WTC11 (cell line): ENCODE measurements around the gene BEST4. TPM values are rescaled to one million over a fixed set of nuclear protein-coding genes. Genes with fewer than 3 reads are reported as not detected.

ENCODE experiments used
- ATAC-seq: fragments of 200-7000 bp; cut with Tn5 transposase; 2 replicates; pipeline ENCODE4 v1.10.0; 2021; ENCODE audit warnings: mild to moderate bottlenecking, moderate library complexity
- CTCF ChIA-PET: fragments of 300-600 bp; sonication (Branson Sonifier 250); formaldehyde crosslinking; loops from one replicate; lab custom pipeline; 2021; ENCODE audit warnings: antibody characterized with exemption; lab: Charles Lee
- POLR2A ChIA-PET: fragments of 350-600 bp; sonication (Branson Sonifier 250); formaldehyde crosslinking; loops from one replicate; lab custom pipeline; 2021; ENCODE audit warnings: antibody characterized with exemption; lab: Charles Lee
- DNase-seq: peaks from one replicate; pipeline ENCODE4 v3.0.0; 2021; ENCODE audit warnings: low spot score
- H3K27ac Mint-ChIP-seq: 2 replicates; pipeline ENCODE4 v1.8.0; 2021; ENCODE audit warnings: mixed read lengths
- H3K27me3 Mint-ChIP-seq: 2 replicates; pipeline ENCODE4 v1.8.0; 2021; ENCODE audit warnings: low read depth, mild to moderate bottlenecking, moderate library complexity, mixed read lengths
- H3K36me3 Mint-ChIP-seq: 2 replicates; pipeline ENCODE4 v1.8.0; 2021; ENCODE audit warnings: mixed read lengths
- H3K4me1 Mint-ChIP-seq: 2 replicates; pipeline ENCODE4 v1.8.0; 2022; ENCODE audit warnings: mixed read lengths
- H3K4me3 Mint-ChIP-seq: 2 replicates; pipeline ENCODE4 v1.8.0; 2021; ENCODE audit warnings: mild to moderate bottlenecking, moderate library complexity, mixed read lengths
- H3K9me3 Mint-ChIP-seq: 2 replicates; pipeline ENCODE4 v1.8.0; 2021; ENCODE audit warnings: mixed read lengths
- AFF4 ChIP-seq: sonication (generic); formaldehyde crosslinking; IDR thresholded peaks from 2 replicates; pipeline ENCODE4 v1.8.1; 2023; ENCODE audit warnings: mild to moderate bottlenecking, missing genetic modification reagents, borderline replicate concordance
- HMGA2 ChIP-seq: fragments of 250-450 bp; sonication (Bioruptor Pico); IDR thresholded peaks from 2 replicates; pipeline ENCODE4 v1.4.0; 2021; ENCODE audit warnings: mild to moderate bottlenecking, moderate library complexity
- JAZF1 ChIP-seq: fragments of 250-450 bp; sonication (Bioruptor Pico); IDR thresholded peaks from 2 replicates; pipeline ENCODE4 v1.9.0; 2021; ENCODE audit warnings: moderate library complexity, mild to moderate bottlenecking, inconsistent platforms
- MAX ChIP-seq: sonication (generic); formaldehyde crosslinking; IDR thresholded peaks from 2 replicates; pipeline ENCODE4 v1.8.0; 2022; ENCODE audit warnings: mild to moderate bottlenecking, missing genetic modification reagents
- MLX ChIP-seq: sonication (generic); formaldehyde crosslinking; IDR thresholded peaks from 2 replicates; pipeline ENCODE4 v1.8.1; 2023; ENCODE audit warnings: mild to moderate bottlenecking, missing genetic modification reagents, moderate library complexity
- NFE2L1 ChIP-seq: sonication (generic); formaldehyde crosslinking; IDR thresholded peaks from 2 replicates; pipeline ENCODE4 v1.8.1; 2023; ENCODE audit warnings: missing genetic modification reagents
- PRDM15 ChIP-seq: sonication (generic); formaldehyde crosslinking; IDR thresholded peaks from 2 replicates; pipeline ENCODE4 v1.8.0; 2022; ENCODE audit warnings: missing genetic modification reagents
- RELA ChIP-seq: sonication (generic); formaldehyde crosslinking; IDR thresholded peaks from 2 replicates; pipeline ENCODE4 v1.8.1; 2022; ENCODE audit warnings: missing genetic modification reagents, mild to moderate bottlenecking, borderline replicate concordance
- RORB ChIP-seq: fragments of 250-450 bp; sonication (Bioruptor Pico); IDR thresholded peaks from 2 replicates; pipeline ENCODE4 v1.9.0; 2021; ENCODE audit warnings: mild to moderate bottlenecking
- SMAD3 ChIP-seq: sonication (generic); formaldehyde crosslinking; IDR thresholded peaks from 2 replicates; pipeline ENCODE4 v1.8.0; 2022; ENCODE audit warnings: missing genetic modification reagents, mild to moderate bottlenecking, borderline replicate concordance
- SOX15 ChIP-seq: fragments of 250-450 bp; sonication (Bioruptor Pico); IDR thresholded peaks from 2 replicates; pipeline ENCODE4 v1.9.0; 2021; ENCODE audit warnings: mild to moderate bottlenecking
- TCF7 ChIP-seq: sonication (generic); formaldehyde crosslinking; IDR thresholded peaks from 2 replicates; pipeline ENCODE4 v1.8.0; 2022; ENCODE audit warnings: mild to moderate bottlenecking, low read depth, missing genetic modification reagents, moderate library complexity
- TEAD1 ChIP-seq: sonication (generic); formaldehyde crosslinking; IDR thresholded peaks from 2 replicates; pipeline ENCODE4 v1.8.0; 2022; ENCODE audit warnings: mild to moderate bottlenecking, missing genetic modification reagents
- TEAD4 ChIP-seq: sonication (generic); formaldehyde crosslinking; IDR thresholded peaks from 2 replicates; pipeline ENCODE4 v1.8.0; 2022; ENCODE audit warnings: mild to moderate bottlenecking, missing genetic modification reagents
- TP53 ChIP-seq: sonication (generic); formaldehyde crosslinking; IDR thresholded peaks from 2 replicates; pipeline ENCODE4 v1.8.1; 2023; ENCODE audit warnings: mild to moderate bottlenecking, missing genetic modification reagents
- ZNF263 ChIP-seq: sonication (generic); formaldehyde crosslinking; IDR thresholded peaks from 2 replicates; pipeline ENCODE4 v1.8.1; 2022; ENCODE audit warnings: low read depth, mild to moderate bottlenecking, moderate library complexity, missing genetic modification reagents
- ZNF281 ChIP-seq: sonication (generic); formaldehyde crosslinking; IDR thresholded peaks from 2 replicates; pipeline ENCODE4 v1.8.0; 2023; ENCODE audit warnings: mild to moderate bottlenecking, missing genetic modification reagents
- total RNA-seq: library from RNA; stranded (reverse); gene quantifications from 3 replicates; pipeline ENCODE4 v1.2.3, GENCODE V29; 2021

BEST4 gene
- total RNA-seq, 1 experiment from 2014 or later, result 1.6 TPM

GRCh38 chr1:44733784-44734183 is 54.2 kb downstream of the BEST4 start:
- H3K4me3 Mint-ChIP-seq, result no peak overlapping the region
- H3K36me3 Mint-ChIP-seq, result no peaks in the 10 kb centered on the region
- peaks cover 6% of the 10 kb centered on the region; the same call in 1 of the 2 replicates for H3K9me3 Mint-ChIP-seq
- no peak overlapping the region for H3K27ac Mint-ChIP-seq
- ATAC-seq, result no peak
- TF ChIP-seq RORB (no peak), SMAD3 (CRISPR knock-in tag) (no peak), TEAD1 (CRISPR knock-in tag) (no peak), ZNF263 (CRISPR knock-in tag) (no peak), RELA (no peak), PRDM15 (no peak), HMGA2 (no peak), AFF4 (no peak), ZNF281 (CRISPR knock-in tag) (no peak), TEAD4 (CRISPR knock-in tag) (no peak), SOX15 (CRISPR knock-in tag) (no peak), NFE2L1 (CRISPR knock-in tag) (no peak), MLX (CRISPR knock-in tag) (no peak), TCF7 (CRISPR knock-in tag) (no peak), TP53 (CRISPR knock-in tag) (no peak), MAX (CRISPR knock-in tag) (no peak), JAZF1 (CRISPR knock-in tag) (no peak)
- ChIA-PET POLR2A (no interaction called here), CTCF (no interaction called here)
- H3K27me3 Mint-ChIP-seq, result no peaks in the 10 kb centered on the region
- DNase-seq, result no peak
- H3K4me1 Mint-ChIP-seq, result peaks cover 19% of the 10 kb centered on the region

Other genes with a start within 250 kb of the BEST4 start
- 8.2 to 10.9 TPM (median 10.0 TPM) in 3 replicates for gene TMEM53, start 113.7 kb downstream of the BEST4 start, total RNA-seq
- gene ARMH1, start 113.5 kb downstream of the BEST4 start, total RNA-seq, result 0.74 to 1.6 TPM (median 0.78 TPM) in 3 replicates
- gene RNU5D-1, start 57.0 kb downstream of the BEST4 start, total RNA-seq, result not detected in 3 replicates
- 82.6 to 93.8 TPM (median 85.4 TPM) in 3 replicates for gene KIF2C, start 48.3 kb downstream of the BEST4 start, total RNA-seq
- gene RPS8, start 12.6 kb downstream of the BEST4 start, total RNA-seq, result 2,343 to 2,726 TPM (median 2,722 TPM) in 3 replicates
- 10.1 to 16.4 TPM (median 12.0 TPM) in 3 replicates for gene PLK3, start 12.2 kb upstream of the BEST4 start, total RNA-seq
- gene DYNLT4, start 19.2 kb upstream of the BEST4 start, total RNA-seq, result 0.31 to 0.62 TPM (median 0.57 TPM) in 3 replicates
- 1.7 to 2.0 TPM (median 1.8 TPM) in 3 replicates for gene BTBD19, start 20.4 kb upstream of the BEST4 start, total RNA-seq
- 0.71 to 1.1 TPM (median 0.96 TPM) in 3 replicates for gene PTCH2, start 55.1 kb upstream of the BEST4 start, total RNA-seq
- 27.4 to 33.2 TPM (median 29.0 TPM) in 3 replicates for gene EIF2B3, start 198.4 kb upstream of the BEST4 start, total RNA-seq
- gene HECTD3, start 223.2 kb upstream of the BEST4 start, total RNA-seq, result 33.2 to 39.5 TPM (median 35.1 TPM) in 3 replicates
- gene UROD, start 224.1 kb upstream of the BEST4 start, total RNA-seq, result 95.2 to 118 TPM (median 96.0 TPM) in 3 replicates